Fibroblast of the aortic adventitia (primary cell): ENCODE measurements around the gene MAP3K14. TPM values are rescaled to one million over a fixed set of nuclear protein-coding genes. Genes with fewer than 3 reads are reported as not detected.

Experiments used
- DNase-seq: peaks from one replicate; pipeline ENCODE4 v3.0.0-alpha.2; 2010; ENCODE audit warnings: low read depth
- H3K4me3 ChIP-seq: 2 replicates; pipeline ENCODE4 v1.5.1; 2011; ENCODE audit warnings: low read depth, mild to moderate bottlenecking, control low read depth, low read length, moderate library complexity
- CTCF ChIP-seq: IDR thresholded peaks from 2 replicates; pipeline ENCODE4 v1.5.1; 2011; ENCODE audit warnings: mild to moderate bottlenecking, low read length, control low read depth, inconsistent platforms; ENCODE audit not compliant: insufficient read depth
- total RNA-seq: library from RNA; depleted of rRNA; stranded (reverse); fragments of >200 nt; gene quantifications from 2 replicates; pipeline ENCODE4 v1.2.3, GENCODE V29; 2012; ENCODE audit warnings: low replicate concordance

MAP3K14 gene
- total RNA-seq, 1 donor = 3.3 TPM

DNA sequence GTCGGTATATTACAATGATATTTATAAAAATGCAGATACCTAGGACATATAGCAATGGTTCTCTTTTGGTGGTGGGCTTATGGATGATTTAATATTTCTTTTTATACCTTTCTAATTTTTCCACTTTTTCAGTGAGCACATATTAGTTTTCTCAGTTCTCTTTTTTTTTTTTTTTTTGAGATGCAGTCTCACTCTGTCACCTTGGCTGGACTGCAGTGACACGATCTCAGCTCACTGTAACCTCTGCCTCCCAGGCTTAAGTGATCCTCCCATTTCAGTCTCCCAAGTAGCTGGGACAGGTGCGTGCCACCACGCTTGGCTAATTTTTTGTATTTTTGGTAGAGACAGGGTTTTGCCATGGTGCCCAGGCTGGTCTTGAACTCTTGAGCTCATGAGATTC is 15.1 kb downstream of the MAP3K14 start:
- no peak for TF ChIP-seq CTCF
- no peak for DNase-seq
- no peak overlapping the region for H3K4me3 ChIP-seq

GRCh38 chr17:45300060-45300751 is 16.6 kb downstream of the MAP3K14 start:
- peak; percentile 21 for TF ChIP-seq CTCF
- no peak for DNase-seq
- no peak overlapping the region for H3K4me3 ChIP-seq

GRCh38 chr17:45299361-45299760 is 17.5 kb downstream of the MAP3K14 start:
- no peak for DNase-seq
- H3K4me3 ChIP-seq = no peak overlapping the region
- TF ChIP-seq CTCF = no peak

DNA sequence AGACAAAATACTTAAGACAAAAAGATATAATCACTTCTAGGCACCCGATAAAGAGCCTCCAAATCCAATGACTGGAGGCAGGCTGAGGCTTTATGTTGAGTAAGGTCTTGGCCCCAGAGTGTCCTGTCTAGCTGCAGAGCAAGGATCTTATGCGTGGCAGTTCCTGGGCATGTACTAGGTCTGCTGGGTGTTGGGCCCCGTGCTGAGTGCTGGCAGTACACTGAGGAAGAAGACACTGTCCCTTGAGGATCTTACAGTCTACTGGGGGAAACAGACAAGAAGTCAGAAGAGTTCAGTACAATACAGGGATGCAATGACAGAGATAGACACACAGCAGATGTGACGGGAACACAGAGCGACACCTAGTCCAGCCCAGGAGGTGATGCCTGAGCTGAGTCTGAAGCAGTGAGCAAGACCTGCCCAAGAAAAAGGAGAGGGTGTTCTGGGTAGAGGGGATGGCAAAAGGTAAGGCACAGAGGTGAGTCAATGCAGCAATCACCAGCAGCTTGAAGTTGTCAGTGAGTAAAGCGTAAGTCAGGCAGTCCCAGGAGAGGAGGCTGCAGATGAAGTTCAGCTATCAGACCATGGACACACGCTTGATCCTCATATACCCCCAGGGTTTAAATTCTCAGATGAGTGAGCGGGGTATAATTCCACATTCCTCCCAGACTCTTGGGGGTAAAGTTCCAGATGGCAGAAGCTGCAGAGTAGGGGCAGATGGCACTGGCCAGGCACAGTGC is 18.1 kb downstream of the MAP3K14 start:
- TF ChIP-seq CTCF = no peak
- H3K4me3 ChIP-seq = no peak overlapping the region
- DNase-seq = no peak

- DNase-seq = no peak
- H3K4me3 ChIP-seq = no peak overlapping the region
- TF ChIP-seq CTCF = no peak
Observed at GRCh38 chr17:45296833-45297124, 20.0 kb downstream of the MAP3K14 start.

DNA sequence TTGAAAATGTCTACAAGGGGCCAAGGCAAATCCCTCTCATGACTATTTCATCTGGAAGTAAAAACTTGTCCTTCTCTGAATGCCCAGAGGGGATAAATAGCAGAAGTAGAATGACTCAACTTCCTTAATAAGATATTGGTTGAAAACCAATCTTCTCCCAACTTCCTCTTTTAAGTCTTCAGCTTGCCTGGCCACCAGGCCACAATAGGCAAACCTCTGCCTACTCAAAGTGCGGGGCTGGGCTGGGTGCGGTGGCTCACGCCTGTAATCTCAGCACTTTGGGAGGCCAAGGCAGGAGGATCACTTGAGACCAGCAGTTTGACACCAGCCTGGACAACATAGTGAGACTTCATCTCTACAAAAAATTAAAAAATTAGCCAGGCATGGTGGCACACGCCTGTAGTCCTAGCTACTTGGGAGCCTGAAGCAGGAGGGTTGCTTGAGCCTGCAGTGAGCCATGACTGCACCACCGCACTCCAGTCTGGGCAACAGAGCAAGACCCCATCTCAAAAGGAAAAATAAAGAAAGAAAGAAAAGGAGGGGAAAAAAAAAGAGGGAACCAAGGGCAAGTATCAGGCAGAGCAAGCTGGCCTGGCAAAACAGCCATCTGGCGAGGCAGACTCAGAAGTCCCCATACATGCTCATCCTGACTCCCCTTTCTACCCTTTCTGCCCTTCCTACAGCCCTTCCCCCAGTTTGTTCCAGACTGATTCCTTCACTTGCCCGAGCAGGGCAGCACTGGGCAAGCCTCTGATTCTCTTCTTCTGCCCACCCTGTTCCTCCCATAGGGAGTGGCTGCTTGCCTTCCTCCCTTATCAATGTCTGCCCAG is 20.6 kb downstream of the MAP3K14 start:
- no peak for TF ChIP-seq CTCF
- peak; percentile 74 for DNase-seq
- no peak overlapping the region for H3K4me3 ChIP-seq
